IMR-90 (cell line): Measurements from ENCODE around the gene MYT1. TPM values are rescaled to one million over a fixed set of nuclear protein-coding genes. Genes with fewer than 3 reads are reported as not detected.

Experiments
- ATAC-seq: fragments of 200-7000 bp; cut with Tn5 transposase; 2 replicates; pipeline ENCODE4 v1.9.1; 2020; ENCODE audit warnings: low read depth, mild to moderate bottlenecking, moderate library complexity
- BruUV-seq: library from RNA; stranded (reverse); fragments of 400-500 nt; replicated peaks from 2 replicates; lab custom pipeline; 2021; lab: Mats Ljungman, UMichigan
- CTCF ChIA-PET: fragments of 300-600 bp; formaldehyde crosslinking; extraction: SDS; loops from one replicate; lab custom pipeline; 2021; ENCODE audit warnings: antibody characterized with exemption; lab: Yijun Ruan, JAX
- POLR2A ChIA-PET: fragments of 300-600 bp; sonication (Branson Sonifier 250); formaldehyde crosslinking; loops from one replicate; lab custom pipeline; 2022; ENCODE audit warnings: antibody characterized with exemption; ENCODE audit not compliant: unreplicated experiment; lab: Charles Lee
- DNase-seq: peaks from one replicate; pipeline ENCODE4 v3.0.0; 2013
- H2AFZ ChIP-seq: replicated peaks from 2 replicates; pipeline ENCODE3; 2013; ENCODE audit warnings: low read length, mild to moderate bottlenecking; ENCODE audit not compliant: poor library complexity
- H2AK5ac ChIP-seq: 2 replicates; pipeline ENCODE4 v1.6.1; 2013; ENCODE audit warnings: low read depth, low read length, inconsistent platforms
- H2AK9ac ChIP-seq: replicated peaks from 2 replicates; pipeline ENCODE3; 2013; ENCODE audit warnings: mild to moderate bottlenecking, low read depth, low read length, moderate library complexity; ENCODE audit not compliant: poor library complexity
- H2BK120ac ChIP-seq: 2 replicates; pipeline ENCODE4 v1.6.1; 2013; ENCODE audit warnings: low read depth, low read length, inconsistent platforms
- H2BK15ac ChIP-seq: 3 replicates; pipeline ENCODE4 v1.6.1; 2013; ENCODE audit warnings: low read depth, low read length, inconsistent platforms
- H2BK20ac ChIP-seq: 2 replicates; pipeline ENCODE4 v1.6.1; 2013; ENCODE audit warnings: low read depth, mild to moderate bottlenecking, inconsistent platforms, low read length, moderate library complexity
- H2BK5ac ChIP-seq: 2 replicates; pipeline ENCODE4 v1.6.1; 2013; ENCODE audit warnings: mild to moderate bottlenecking, low read depth, low read length, inconsistent platforms; ENCODE audit not compliant: poor library complexity, severe bottlenecking
- H3K14ac ChIP-seq: replicated peaks from 2 replicates; pipeline ENCODE4 v1.6.1; 2013; ENCODE audit warnings: low read depth, low read length, inconsistent platforms
- H3K18ac ChIP-seq: 2 replicates; pipeline ENCODE4 v1.6.1; 2013; ENCODE audit warnings: low read depth, low read length, control low read depth
- H3K23ac ChIP-seq: 2 replicates; pipeline ENCODE4 v1.6.1; 2013; ENCODE audit warnings: low read depth, low read length, inconsistent platforms
- H3K27ac ChIP-seq: 2 replicates; pipeline ENCODE4 v1.5.1; 2013; ENCODE audit warnings: mild to moderate bottlenecking, control low read depth, low read length; ENCODE audit not compliant: insufficient read depth
- H3K27me3 ChIP-seq: 2 replicates; pipeline ENCODE4 v1.6.1; 2013; ENCODE audit warnings: low read length; ENCODE audit not compliant: control insufficient read depth, insufficient read depth
- H3K36me3 ChIP-seq: 2 replicates; pipeline ENCODE4 v1.6.1; 2013; ENCODE audit warnings: low read length, mixed read lengths; ENCODE audit not compliant: control insufficient read depth, insufficient read depth
- H3K4ac ChIP-seq: 2 replicates; pipeline ENCODE4 v1.6.1; 2013; ENCODE audit warnings: low read depth, low read length, inconsistent platforms
- H3K4me1 ChIP-seq: 2 replicates; pipeline ENCODE4 v1.6.1; 2013; ENCODE audit warnings: low read length, mixed read lengths; ENCODE audit not compliant: control insufficient read depth, insufficient read depth
- H3K4me2 ChIP-seq: 2 replicates; pipeline ENCODE4 v1.6.1; 2013; ENCODE audit warnings: low read depth, mild to moderate bottlenecking, control low read depth, low read length, moderate library complexity
- H3K4me3 ChIP-seq: 2 replicates; pipeline ENCODE4 v1.5.1; 2013; ENCODE audit warnings: low read depth, mild to moderate bottlenecking, control low read depth, low read length, moderate library complexity; ENCODE audit not compliant: insufficient read depth
- H3K56ac ChIP-seq: 2 replicates; pipeline ENCODE4 v1.6.1; 2013; ENCODE audit warnings: low read length, inconsistent platforms; ENCODE audit not compliant: insufficient read depth; ENCODE audit errors: extremely low read depth
- H3K79me1 ChIP-seq, 2 experiments: 2 replicates each; pipeline ENCODE4 v1.6.1; 2013; ENCODE audit warnings: low read length in 2 of 2, inconsistent platforms in 1 of 2, low read depth in 1 of 2
- H3K9ac ChIP-seq: 2 replicates; pipeline ENCODE4 v1.6.1; 2013; ENCODE audit warnings: low read depth, low read length, control low read depth
- H3K9me1 ChIP-seq: 2 replicates; pipeline ENCODE4 v1.6.1; 2013; ENCODE audit warnings: low read length, inconsistent platforms; ENCODE audit not compliant: insufficient read depth
- H3K9me3 ChIP-seq: 2 replicates; pipeline ENCODE4 v1.6.1; 2013; ENCODE audit warnings: low read length; ENCODE audit not compliant: control insufficient read depth, insufficient read depth
- H4K20me1 ChIP-seq: 2 replicates; pipeline ENCODE4 v1.6.1; 2013; ENCODE audit warnings: low read length, inconsistent platforms; ENCODE audit not compliant: insufficient read depth
- H4K5ac ChIP-seq: 2 replicates; pipeline ENCODE4 v1.6.1; 2013; ENCODE audit warnings: mild to moderate bottlenecking, low read depth, low read length, control low read depth
- H4K8ac ChIP-seq, 2 experiments: 2 replicates each; pipeline ENCODE4 v1.6.1; 2013; ENCODE audit warnings: low read depth in 2 of 2, low read length in 2 of 2, control low read depth in 1 of 2, inconsistent platforms in 1 of 2
- H4K91ac ChIP-seq: 2 replicates; pipeline ENCODE4 v1.6.1; 2013; ENCODE audit warnings: low read depth, low read length, inconsistent platforms; ENCODE audit not compliant: insufficient read depth
- ELK1 ChIP-seq: fragments of 150-350 bp; IDR thresholded peaks from 2 replicates; pipeline ENCODE4 v1.6.1; 2016; ENCODE audit warnings: low read depth, mild to moderate bottlenecking, low read length, moderate library complexity, borderline replicate concordance
- MAZ ChIP-seq: IDR thresholded peaks from 2 replicates; pipeline ENCODE4 v1.6.1; 2012; ENCODE audit warnings: low read depth, mild to moderate bottlenecking, low read length, improper control_type of control experiment, moderate library complexity, borderline replicate concordance
- WGBS, 2 experiments: methylation state at CpG; one replicate each; pipeline versions ENCODE4 v1.1.5 to v1.1.7; 2013; ENCODE audit warnings: missing lambda C conversion rate in 2 of 2; ENCODE audit not compliant: insufficient read length in 1 of 2; ENCODE audit errors: extremely low coverage in 2 of 2; 5-methylcytosine and 5-hydroxymethylcytosine counted together
- dilution Hi-C: fragments of 300-500 bp; cut with HindIII; formaldehyde crosslinking; loops from one replicate; pipeline ENCODE4 v1.14.3; 2018; ENCODE audit warnings: low sequenced_read_pairs; ENCODE audit not compliant: unreplicated experiment
- in situ Hi-C: fragments of 300-500 bp; cut with MboI; formaldehyde crosslinking; loops from 3 replicates; pipeline ENCODE4 v1.14.3; 2019; ENCODE audit warnings: low sequenced_read_pairs, inconsistent platforms, mixed read lengths
- intact Hi-C: fragments of 100-400 bp; cut with micrococcal nuclease; formaldehyde crosslinking; loops from 2 replicates; pipeline ENCODE4 v1.10.0; 2022
- polyA plus RNA-seq, 3 experiments: library from polyadenylated mRNA; depleted of rRNA; stranded (reverse); fragments of >200 nt; gene quantifications; 2 replicates each; pipeline ENCODE4 v1.2.3, GENCODE V29; 2012; ENCODE audit warnings: low replicate concordance in 1 of 3
- total RNA-seq: library from RNA; depleted of rRNA; stranded (reverse); fragments of >200 nt; gene quantifications from 2 replicates; pipeline ENCODE4 v1.2.3, GENCODE V29; 2012

Gene MYT1
- total and polyA plus RNA-seq, 2 of the 4 experiments (the other 2 are of a cell fraction) = not detected

- no peak overlapping the region for H3K4me2 ChIP-seq
- WGBS, 2 experiments = 83% methylated on average over 2 of the region's 4 CpGs; no CpG with 5 or more reads in 1 of the 2 experiments
Observed at GRCh38 chr20:64188091-64188490, 23.8 kb downstream of the MYT1 start.

More at GRCh38 chr20:64188091-64188490, 23.8 kb downstream of the MYT1 start:
- Histone ChIP-seq H4K91ac (no peak overlapping the region), H3K4me3 (no peak overlapping the region), H2BK20ac (no peak overlapping the region), H3K36me3 (no peaks in the 10 kb centered on the region), H2BK120ac (no peak overlapping the region), H3K14ac (no peak overlapping the region), H3K27ac (no peak overlapping the region), H3K79me1 (no peaks in the 10 kb centered on the region), H3K9me3 (peaks cover 2% of the 10 kb centered on the region; the same call in 1 of the 2 replicates), H3K56ac (no peak overlapping the region), H4K8ac (no peak overlapping the region), H3K9ac (no peak overlapping the region), H3K27me3 (peaks cover 14% of the 10 kb centered on the region), H2BK15ac (no peak overlapping the region), H4K20me1 (no peaks in the 10 kb centered on the region), H2AK9ac (no peak overlapping the region), H3K4ac (no peak overlapping the region), H3K18ac (no peak overlapping the region), H2AFZ (no peak overlapping the region), H3K23ac (no peak overlapping the region), H2AK5ac (no peak overlapping the region), H3K4me1 (no peaks in the 10 kb centered on the region), H4K5ac (no peak overlapping the region), H2BK5ac (no peak overlapping the region), H3K9me1 (no peaks in the 10 kb centered on the region)
- dilution Hi-C loops (no loop called here), in situ Hi-C loops (no loop called here), intact Hi-C loops (no loop called here)
- CTCF ChIA-PET = no interaction called here
- no TSS peak for BruUV-seq
- DNase-seq (no peak), ATAC-seq (no peak)
- TF ChIP-seq MAZ = no peak
- no peak for TF ChIP-seq ELK1
- POLR2A ChIA-PET = no interaction called here
